ENCODE results near the gene TULP4.

The TULP4 gene

DNA sequence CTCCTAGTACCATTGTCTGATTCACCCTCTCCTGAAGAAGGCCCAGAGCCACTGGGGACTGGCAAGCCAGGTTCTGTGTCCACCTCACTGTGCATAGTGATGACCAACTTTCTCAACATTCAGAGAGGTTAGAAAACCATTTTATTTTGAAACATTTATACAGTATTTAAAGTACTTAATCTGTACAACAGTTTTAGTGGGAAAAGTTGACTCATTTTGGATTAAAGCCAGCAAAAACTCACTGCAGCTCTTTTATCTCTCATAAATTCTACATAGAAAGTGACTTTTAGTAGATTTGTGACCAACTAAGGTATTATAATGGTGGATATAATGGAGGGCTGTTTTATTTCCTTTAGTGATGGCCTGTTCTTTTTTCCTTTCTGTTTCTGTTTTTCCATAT lies 9.7 kb downstream of the TULP4 start (continued):
- TF ChIP-seq ZNF335 (tag by site-specific recombination; conservative IDR thresholded peaks at IDR 0.05) (no peak), ZNF791 (tag by site-specific recombination; IDR thresholded peaks at IDR 0.05) (no peak), ZNF157 (tag by site-specific recombination; IDR thresholded peaks at IDR 0.05) (no peak), GLI4 (tag by site-specific recombination; IDR thresholded peaks at IDR 0.05) (no peak), ZNF530 (tag by site-specific recombination; IDR thresholded peaks at IDR 0.05; ENCODE audit: low read depth) (no peak), HOXD13 (CRISPR knock-in tag; IDR thresholded peaks at IDR 0.05; ENCODE audit: borderline replicate concordance) (no peak), ZNF274 (IDR thresholded peaks at IDR 0.05; ENCODE audit: low read length) (no peak), ZNF274 (tag by site-specific recombination; IDR thresholded peaks at IDR 0.05; ENCODE audit: borderline replicate concordance) (no peak), ZNF391 (tag by site-specific recombination; IDR thresholded peaks at IDR 0.05; ENCODE audit: borderline replicate concordance, low read depth) (no peak), ZNF394 (tag by site-specific recombination; IDR thresholded peaks at IDR 0.05; ENCODE audit: borderline replicate concordance) (no peak)
- TF ChIP-seq, protein P1, sequence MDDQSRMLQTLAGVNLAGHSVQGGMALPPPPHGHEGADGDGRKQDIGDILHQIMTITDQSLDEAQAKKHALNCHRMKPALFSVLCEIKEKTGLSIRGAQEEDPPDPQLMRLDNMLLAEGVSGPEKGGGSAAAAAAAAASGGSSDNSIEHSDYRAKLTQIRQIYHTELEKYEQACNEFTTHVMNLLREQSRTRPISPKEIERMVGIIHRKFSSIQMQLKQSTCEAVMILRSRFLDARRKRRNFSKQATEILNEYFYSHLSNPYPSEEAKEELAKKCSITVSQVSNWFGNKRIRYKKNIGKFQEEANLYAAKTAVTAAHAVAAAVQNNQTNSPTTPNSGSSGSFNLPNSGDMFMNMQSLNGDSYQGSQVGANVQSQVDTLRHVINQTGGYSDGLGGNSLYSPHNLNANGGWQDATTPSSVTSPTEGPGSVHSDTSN (CRISPR knock-in tag; IDR thresholded peaks at IDR 0.05), result no peak
- TF ChIP-seq, protein P2, sequence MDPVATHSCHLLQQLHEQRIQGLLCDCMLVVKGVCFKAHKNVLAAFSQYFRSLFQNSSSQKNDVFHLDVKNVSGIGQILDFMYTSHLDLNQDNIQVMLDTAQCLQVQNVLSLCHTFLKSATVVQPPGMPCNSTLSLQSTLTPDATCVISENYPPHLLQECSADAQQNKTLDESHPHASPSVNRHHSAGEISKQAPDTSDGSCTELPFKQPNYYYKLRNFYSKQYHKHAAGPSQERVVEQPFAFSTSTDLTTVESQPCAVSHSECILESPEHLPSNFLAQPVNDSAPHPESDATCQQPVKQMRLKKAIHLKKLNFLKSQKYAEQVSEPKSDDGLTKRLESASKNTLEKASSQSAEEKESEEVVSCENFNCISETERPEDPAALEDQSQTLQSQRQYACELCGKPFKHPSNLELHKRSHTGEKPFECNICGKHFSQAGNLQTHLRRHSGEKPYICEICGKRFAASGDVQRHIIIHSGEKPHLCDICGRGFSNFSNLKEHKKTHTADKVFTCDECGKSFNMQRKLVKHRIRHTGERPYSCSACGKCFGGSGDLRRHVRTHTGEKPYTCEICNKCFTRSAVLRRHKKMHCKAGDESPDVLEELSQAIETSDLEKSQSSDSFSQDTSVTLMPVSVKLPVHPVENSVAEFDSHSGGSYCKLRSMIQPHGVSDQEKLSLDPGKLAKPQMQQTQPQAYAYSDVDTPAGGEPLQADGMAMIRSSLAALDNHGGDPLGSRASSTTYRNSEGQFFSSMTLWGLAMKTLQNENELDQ (tag by site-specific recombination; IDR thresholded peaks at IDR 0.05; ENCODE audit: low read depth), result no peak
- TF ChIP-seq, protein P3, sequence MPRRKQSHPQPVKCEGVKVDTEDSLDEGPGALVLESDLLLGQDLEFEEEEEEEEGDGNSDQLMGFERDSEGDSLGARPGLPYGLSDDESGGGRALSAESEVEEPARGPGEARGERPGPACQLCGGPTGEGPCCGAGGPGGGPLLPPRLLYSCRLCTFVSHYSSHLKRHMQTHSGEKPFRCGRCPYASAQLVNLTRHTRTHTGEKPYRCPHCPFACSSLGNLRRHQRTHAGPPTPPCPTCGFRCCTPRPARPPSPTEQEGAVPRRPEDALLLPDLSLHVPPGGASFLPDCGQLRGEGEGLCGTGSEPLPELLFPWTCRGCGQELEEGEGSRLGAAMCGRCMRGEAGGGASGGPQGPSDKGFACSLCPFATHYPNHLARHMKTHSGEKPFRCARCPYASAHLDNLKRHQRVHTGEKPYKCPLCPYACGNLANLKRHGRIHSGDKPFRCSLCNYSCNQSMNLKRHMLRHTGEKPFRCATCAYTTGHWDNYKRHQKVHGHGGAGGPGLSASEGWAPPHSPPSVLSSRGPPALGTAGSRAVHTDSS (tag by site-specific recombination; IDR thresholded peaks at IDR 0.05), result no peak

DNA sequence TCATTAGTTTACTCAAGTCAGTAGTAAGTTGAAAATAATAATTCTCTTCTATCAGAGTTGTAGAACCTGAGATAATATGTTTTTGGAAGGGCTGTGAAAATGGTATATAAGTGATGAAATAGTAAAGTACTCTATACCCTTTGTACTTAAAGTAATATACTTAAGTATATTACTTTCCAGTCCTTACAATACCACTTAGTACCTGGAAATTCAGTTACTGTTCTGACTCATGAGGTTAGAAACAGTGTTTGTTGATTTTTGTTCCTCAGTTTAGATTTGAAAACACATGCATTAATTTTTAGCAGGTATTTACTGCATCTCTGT lies 10.1 kb downstream of the TULP4 start:
- Histone ChIP-seq H3K9me3 (ENCODE audit: control insufficient read depth, insufficient read depth, low read depth, low read length) (no peaks in the 10 kb centered on the region), H3K4me3 (ENCODE audit: low read depth, low read length) (no peak overlapping the region), H3K27ac (ENCODE audit: extremely low read depth, low read depth, low read length) (no peak overlapping the region), H3K4me1 (ENCODE audit: control insufficient read depth, insufficient read depth, low read length) (peaks cover 16% of the 10 kb centered on the region), H3K36me3 (ENCODE audit: control insufficient read depth in 2 of 2, insufficient read depth in 1 of 2, low read length in 2 of 2) (no peaks in the 10 kb centered on the region)
- POLR2A ChIA-PET, result no interaction called here
- CTCF ChIA-PET, result interaction anchor here (0.8 kb wide), 1 partner anchor 76 kb away, joined by 3 read pairs; no protein-coding TSS in a partner anchor
- no peak for TF ChIP-seq ZBTB7A (tag by site-specific recombination; IDR thresholded peaks at IDR 0.05; ENCODE audit: low read depth)
- TF ChIP-seq PRDM6 (tag by site-specific recombination; IDR thresholded peaks at IDR 0.05), result no peak
- TF ChIP-seq, protein P4, sequence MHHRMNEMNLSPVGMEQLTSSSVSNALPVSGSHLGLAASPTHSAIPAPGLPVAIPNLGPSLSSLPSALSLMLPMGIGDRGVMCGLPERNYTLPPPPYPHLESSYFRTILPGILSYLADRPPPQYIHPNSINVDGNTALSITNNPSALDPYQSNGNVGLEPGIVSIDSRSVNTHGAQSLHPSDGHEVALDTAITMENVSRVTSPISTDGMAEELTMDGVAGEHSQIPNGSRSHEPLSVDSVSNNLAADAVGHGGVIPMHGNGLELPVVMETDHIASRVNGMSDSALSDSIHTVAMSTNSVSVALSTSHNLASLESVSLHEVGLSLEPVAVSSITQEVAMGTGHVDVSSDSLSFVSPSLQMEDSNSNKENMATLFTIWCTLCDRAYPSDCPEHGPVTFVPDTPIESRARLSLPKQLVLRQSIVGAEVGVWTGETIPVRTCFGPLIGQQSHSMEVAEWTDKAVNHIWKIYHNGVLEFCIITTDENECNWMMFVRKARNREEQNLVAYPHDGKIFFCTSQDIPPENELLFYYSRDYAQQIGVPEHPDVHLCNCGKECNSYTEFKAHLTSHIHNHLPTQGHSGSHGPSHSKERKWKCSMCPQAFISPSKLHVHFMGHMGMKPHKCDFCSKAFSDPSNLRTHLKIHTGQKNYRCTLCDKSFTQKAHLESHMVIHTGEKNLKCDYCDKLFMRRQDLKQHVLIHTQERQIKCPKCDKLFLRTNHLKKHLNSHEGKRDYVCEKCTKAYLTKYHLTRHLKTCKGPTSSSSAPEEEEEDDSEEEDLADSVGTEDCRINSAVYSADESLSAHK (tag by site-specific recombination; IDR thresholded peaks at IDR 0.05), result no peak
- no peak for TF ChIP-seq KLF1 (tag by site-specific recombination; IDR thresholded peaks at IDR 0.05)
- TF ChIP-seq ZNF155 (tag by site-specific recombination; IDR thresholded peaks at IDR 0.05), result no peak
- no peak for TF ChIP-seq ZFHX2 (tag by site-specific recombination; conservative IDR thresholded peaks at IDR 0.05)
- TF ChIP-seq ZBTB10 (tag by site-specific recombination; IDR thresholded peaks at IDR 0.05), result no peak
- TF ChIP-seq, protein P5, sequence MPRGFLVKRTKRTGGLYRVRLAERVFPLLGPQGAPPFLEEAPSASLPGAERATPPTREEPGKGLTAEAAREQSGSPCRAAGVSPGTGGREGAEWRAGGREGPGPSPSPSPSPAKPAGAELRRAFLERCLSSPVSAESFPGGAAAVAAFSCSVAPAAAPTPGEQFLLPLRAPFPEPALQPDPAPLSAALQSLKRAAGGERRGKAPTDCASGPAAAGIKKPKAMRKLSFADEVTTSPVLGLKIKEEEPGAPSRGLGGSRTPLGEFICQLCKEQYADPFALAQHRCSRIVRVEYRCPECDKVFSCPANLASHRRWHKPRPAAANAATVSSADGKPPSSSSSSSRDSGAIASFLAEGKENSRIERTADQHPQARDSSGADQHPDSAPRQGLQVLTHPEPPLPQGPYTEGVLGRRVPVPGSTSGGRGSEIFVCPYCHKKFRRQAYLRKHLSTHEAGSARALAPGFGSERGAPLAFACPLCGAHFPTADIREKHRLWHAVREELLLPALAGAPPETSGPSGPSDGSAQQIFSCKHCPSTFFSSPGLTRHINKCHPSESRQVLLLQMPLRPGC (tag by site-specific recombination; IDR thresholded peaks at IDR 0.05), result no peak

Measured in HEK293 (cell line).